Measurements from ENCODE around the gene CCDC152. TPM values are rescaled to one million over a fixed set of nuclear protein-coding genes. Genes with fewer than 3 reads are reported as not detected.

CCDC152 gene
- polyA plus RNA-seq, 1 donor (not counting 4 experiments of a cell fraction or from before 2014, with no cell fraction given) = 0.71 TPM

DNA sequence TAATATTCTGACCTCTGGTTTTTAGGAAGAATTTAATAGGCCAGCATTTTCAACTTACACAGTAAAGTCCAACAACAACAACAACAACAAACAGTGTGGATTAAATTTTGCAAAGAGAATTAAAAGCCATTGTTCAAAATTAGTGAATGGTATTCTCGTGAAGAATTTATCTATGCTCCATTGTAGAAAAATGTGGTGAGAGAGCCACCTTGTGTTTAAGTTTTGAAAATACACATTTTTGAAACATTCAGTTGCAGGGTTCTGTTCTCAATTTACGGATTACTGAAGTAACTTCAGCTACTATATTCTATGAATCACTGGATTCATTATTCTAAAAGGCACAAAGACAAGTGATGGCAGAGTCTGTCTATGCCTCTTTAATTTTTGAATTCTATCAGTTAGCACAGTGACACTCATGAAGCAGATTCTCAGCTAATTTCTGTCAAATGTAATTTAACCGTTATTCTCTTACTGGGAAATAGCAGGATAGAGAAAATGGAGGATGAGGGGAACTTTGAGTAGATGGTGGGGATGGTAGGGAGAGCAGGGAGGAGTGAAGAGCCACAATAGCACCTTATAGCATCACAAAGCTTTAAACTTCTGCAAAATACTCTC, 11.0 kb downstream of the CCDC152 start:
- dilution Hi-C loops (cut with MboI; ENCODE audit: extremely low pct_ligation_motif_present, low sequenced_read_pairs) = no loop called here
- FAIRE-seq = peak; percentile 68
- H2AFZ ChIP-seq (ENCODE audit: control insufficient read depth, low read length) = no peak overlapping the region
- no peak overlapping the region for H3K4me3 ChIP-seq (ENCODE audit: control insufficient read depth in 2 of 3, extremely low read depth in 1 of 3, insufficient read depth in 2 of 3, low read depth in 1 of 3, low read length in 3 of 3)
- no peaks in the 10 kb centered on the region for H3K36me3 ChIP-seq (ENCODE audit: control insufficient read depth in 2 of 2, extremely low read depth in 1 of 2, insufficient read depth in 2 of 2, low read length in 2 of 2)
- H3K9me1 ChIP-seq (ENCODE audit: control insufficient read depth, extremely low read depth, insufficient read depth, low read length) = no peaks in the 10 kb centered on the region
- H3K4me2 ChIP-seq (ENCODE audit: control insufficient read depth, extremely low read depth, insufficient read depth, low read depth, low read length) = no peak overlapping the region
- no peak for DNase-seq (ENCODE audit: low read depth, low spot score)
- H3K9ac ChIP-seq (ENCODE audit: control insufficient read depth, extremely low read depth, insufficient read depth, low read length) = no peak overlapping the region
- TF ChIP-seq, protein P1, sequence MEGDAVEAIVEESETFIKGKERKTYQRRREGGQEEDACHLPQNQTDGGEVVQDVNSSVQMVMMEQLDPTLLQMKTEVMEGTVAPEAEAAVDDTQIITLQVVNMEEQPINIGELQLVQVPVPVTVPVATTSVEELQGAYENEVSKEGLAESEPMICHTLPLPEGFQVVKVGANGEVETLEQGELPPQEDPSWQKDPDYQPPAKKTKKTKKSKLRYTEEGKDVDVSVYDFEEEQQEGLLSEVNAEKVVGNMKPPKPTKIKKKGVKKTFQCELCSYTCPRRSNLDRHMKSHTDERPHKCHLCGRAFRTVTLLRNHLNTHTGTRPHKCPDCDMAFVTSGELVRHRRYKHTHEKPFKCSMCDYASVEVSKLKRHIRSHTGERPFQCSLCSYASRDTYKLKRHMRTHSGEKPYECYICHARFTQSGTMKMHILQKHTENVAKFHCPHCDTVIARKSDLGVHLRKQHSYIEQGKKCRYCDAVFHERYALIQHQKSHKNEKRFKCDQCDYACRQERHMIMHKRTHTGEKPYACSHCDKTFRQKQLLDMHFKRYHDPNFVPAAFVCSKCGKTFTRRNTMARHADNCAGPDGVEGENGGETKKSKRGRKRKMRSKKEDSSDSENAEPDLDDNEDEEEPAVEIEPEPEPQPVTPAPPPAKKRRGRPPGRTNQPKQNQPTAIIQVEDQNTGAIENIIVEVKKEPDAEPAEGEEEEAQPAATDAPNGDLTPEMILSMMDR (optimal IDR thresholded peaks at IDR 0.05 in 1 of 3, IDR thresholded peaks at IDR 0.05 in 1 of 3, conservative IDR thresholded peaks at IDR 0.05 in 1 of 3; ENCODE audit: extremely low read depth in 1 of 3, insufficient read depth in 2 of 3, low read length in 3 of 3) = peak in 2 of 3 experiments; percentile 25 to 33
- no peak for TF ChIP-seq EZH2 (IDR thresholded peaks at IDR 0.05; ENCODE audit: low read length)
- no peaks in the 10 kb centered on the region for H3K27me3 ChIP-seq (ENCODE audit: control insufficient read depth, extremely low read depth, insufficient read depth, low read length)
- H3K4me1 ChIP-seq (ENCODE audit: control insufficient read depth, extremely low read depth, insufficient read depth, low read length) = peaks cover 7% of the 10 kb centered on the region
- no peaks in the 10 kb centered on the region for H3K9me3 ChIP-seq (ENCODE audit: control insufficient read depth, low read depth, low read length)
- H4K20me1 ChIP-seq (ENCODE audit: control insufficient read depth, extremely low read depth, insufficient read depth, low read length) = no peaks in the 10 kb centered on the region
- H3K27ac ChIP-seq (ENCODE audit: control insufficient read depth, insufficient read depth, low read length) = no peak overlapping the region
- H3K79me2 ChIP-seq (ENCODE audit: control insufficient read depth, insufficient read depth, low read length) = no peaks in the 10 kb centered on the region

DNA sequence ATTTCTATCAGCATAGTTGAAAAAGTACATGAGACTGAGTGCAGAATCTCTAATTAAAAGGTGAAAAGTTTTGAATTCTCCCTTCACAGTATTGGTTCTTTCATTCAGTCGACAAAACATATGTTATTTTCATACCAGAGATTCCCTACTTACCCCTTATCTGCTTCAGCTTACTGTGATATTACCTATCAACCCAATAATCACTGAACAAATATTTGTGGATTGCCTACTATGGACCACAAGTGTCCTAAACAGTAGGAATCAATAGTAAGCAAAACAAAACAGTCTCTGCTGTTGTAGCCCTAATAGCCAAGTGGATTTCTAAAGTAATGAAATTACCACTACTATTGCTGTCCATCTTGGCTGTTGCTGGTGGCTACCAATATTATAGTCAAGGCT, 11.5 kb downstream of the CCDC152 start:
- no peak overlapping the region for H3K27ac ChIP-seq (ENCODE audit: control insufficient read depth, insufficient read depth, low read length)
- H2AFZ ChIP-seq (ENCODE audit: control insufficient read depth, low read length) = no peak overlapping the region
- H3K4me2 ChIP-seq (ENCODE audit: control insufficient read depth, extremely low read depth, insufficient read depth, low read depth, low read length) = no peak overlapping the region
- no peak overlapping the region for H3K4me3 ChIP-seq (ENCODE audit: control insufficient read depth in 2 of 3, extremely low read depth in 1 of 3, insufficient read depth in 2 of 3, low read depth in 1 of 3, low read length in 3 of 3)
- H3K9ac ChIP-seq (ENCODE audit: control insufficient read depth, extremely low read depth, insufficient read depth, low read length) = no peak overlapping the region
- dilution Hi-C loops (cut with MboI; ENCODE audit: extremely low pct_ligation_motif_present, low sequenced_read_pairs) = no loop called here
- peaks cover 10% of the 10 kb centered on the region for H3K4me1 ChIP-seq (ENCODE audit: control insufficient read depth, extremely low read depth, insufficient read depth, low read length)
- DNase-seq (ENCODE audit: low read depth, low spot score) (no peak), FAIRE-seq (no peak)
- H3K27me3 ChIP-seq (ENCODE audit: control insufficient read depth, extremely low read depth, insufficient read depth, low read length) = no peaks in the 10 kb centered on the region
- no peaks in the 10 kb centered on the region for H3K9me1 ChIP-seq (ENCODE audit: control insufficient read depth, extremely low read depth, insufficient read depth, low read length)
- H3K9me3 ChIP-seq (ENCODE audit: control insufficient read depth, low read depth, low read length) = no peaks in the 10 kb centered on the region
- no peaks in the 10 kb centered on the region for H3K36me3 ChIP-seq (ENCODE audit: control insufficient read depth in 2 of 2, extremely low read depth in 1 of 2, insufficient read depth in 2 of 2, low read length in 2 of 2)
- H3K79me2 ChIP-seq (ENCODE audit: control insufficient read depth, insufficient read depth, low read length) = no peaks in the 10 kb centered on the region
- TF ChIP-seq, protein P1 (optimal IDR thresholded peaks at IDR 0.05 in 1 of 3, IDR thresholded peaks at IDR 0.05 in 1 of 3, conservative IDR thresholded peaks at IDR 0.05 in 1 of 3; ENCODE audit: extremely low read depth in 1 of 3, insufficient read depth in 2 of 3, low read length in 3 of 3) = no peak
- no peak for TF ChIP-seq EZH2 (IDR thresholded peaks at IDR 0.05; ENCODE audit: low read length)
- H4K20me1 ChIP-seq (ENCODE audit: control insufficient read depth, extremely low read depth, insufficient read depth, low read length) = no peaks in the 10 kb centered on the region
